ENCODE data around the gene SLC6A2. TPM values are rescaled to one million over a fixed set of nuclear protein-coding genes. Genes with fewer than 3 reads are reported as not detected.

SLC6A2 gene
- total RNA-seq, 1 donor from 2014 or later: not detected

GRCh38 chr16:55671974-55672280 is 16.1 kb downstream of the SLC6A2 start:
- no peak for TF ChIP-seq CTCF (IDR thresholded peaks at IDR 0.05)
- Mint-ChIP-seq H3K27ac (ENCODE audit: unreplicated experiment) (no peak overlapping the region), H3K4me3 (ENCODE audit: unreplicated experiment) (no peak overlapping the region), H3K9me3 (ENCODE audit: low read depth) (peaks cover 3% of the 10 kb centered on the region), H3K4me1 (ENCODE audit: low read depth) (peaks cover 3% of the 10 kb centered on the region), H3K36me3 (ENCODE audit: low read depth) (no peaks in the 10 kb centered on the region), H3K27me3 (ENCODE audit: low read depth) (peaks cover 18% of the 10 kb centered on the region)
- no peak for DNase-seq (ENCODE audit: low spot score)

GRCh38 chr16:55672471-55672870 is 16.7 kb downstream of the SLC6A2 start:
- Mint-ChIP-seq H3K27me3 (ENCODE audit: low read depth) (peaks cover 18% of the 10 kb centered on the region), H3K27ac (ENCODE audit: unreplicated experiment) (no peak overlapping the region), H3K4me1 (ENCODE audit: low read depth) (peaks cover 3% of the 10 kb centered on the region), H3K9me3 (ENCODE audit: low read depth) (peaks cover 3% of the 10 kb centered on the region), H3K36me3 (ENCODE audit: low read depth) (no peaks in the 10 kb centered on the region), H3K4me3 (ENCODE audit: unreplicated experiment) (no peak overlapping the region)
- no peak for TF ChIP-seq CTCF (IDR thresholded peaks at IDR 0.05)
- no peak for DNase-seq (ENCODE audit: low spot score)

DNA sequence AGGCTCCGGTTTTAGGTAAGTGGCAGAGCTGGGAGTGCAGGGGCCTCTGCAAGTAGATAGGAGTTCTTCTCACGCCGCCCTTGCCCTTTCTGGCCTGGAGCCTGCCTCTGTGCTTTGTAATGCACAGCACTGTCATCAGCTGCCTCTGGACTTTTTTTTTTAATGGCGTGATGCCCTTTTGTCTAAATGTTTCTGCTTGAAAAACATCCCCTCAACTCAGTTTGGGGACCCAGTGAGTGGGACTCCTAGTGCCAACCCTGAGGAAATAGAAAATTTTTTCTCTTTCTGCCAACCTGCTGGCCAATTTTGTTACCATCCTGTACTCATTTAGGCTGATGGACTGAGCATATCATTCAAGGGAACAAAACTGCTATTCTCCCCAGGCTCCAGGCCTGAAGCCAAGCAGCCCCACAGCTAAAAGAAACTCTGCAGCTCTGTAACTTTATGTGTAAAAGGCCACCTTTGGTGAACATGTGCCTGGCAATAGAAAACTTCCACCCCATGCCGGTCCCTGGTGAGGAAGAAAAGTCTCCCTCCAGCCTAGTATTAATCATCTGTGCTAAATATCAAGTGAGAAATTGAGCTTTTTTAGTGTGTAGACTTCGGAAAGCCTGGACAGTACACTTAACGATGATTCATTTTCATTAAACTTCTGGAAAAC is 22.5 kb downstream of the SLC6A2 start:
- H3K4me1 Mint-ChIP-seq (ENCODE audit: low read depth): no peaks in the 10 kb centered on the region
- H3K4me3 Mint-ChIP-seq (ENCODE audit: unreplicated experiment): no peak overlapping the region
- TF ChIP-seq CTCF (IDR thresholded peaks at IDR 0.05): no peak
- H3K36me3 Mint-ChIP-seq (ENCODE audit: low read depth): no peaks in the 10 kb centered on the region
- no peaks in the 10 kb centered on the region for H3K9me3 Mint-ChIP-seq (ENCODE audit: low read depth)
- peaks cover 25% of the 10 kb centered on the region for H3K27me3 Mint-ChIP-seq (ENCODE audit: low read depth)
- H3K27ac Mint-ChIP-seq (ENCODE audit: unreplicated experiment): no peak overlapping the region
- no peak for DNase-seq (ENCODE audit: low spot score)

GRCh38 chr16:55682086-55682485 is 26.3 kb downstream of the SLC6A2 start:
- Mint-ChIP-seq H3K4me3 (ENCODE audit: unreplicated experiment) (no peak overlapping the region), H3K27me3 (ENCODE audit: low read depth) (peaks cover 23% of the 10 kb centered on the region), H3K27ac (ENCODE audit: unreplicated experiment) (no peak overlapping the region), H3K4me1 (ENCODE audit: low read depth) (no peaks in the 10 kb centered on the region), H3K9me3 (ENCODE audit: low read depth) (no peaks in the 10 kb centered on the region), H3K36me3 (ENCODE audit: low read depth) (no peaks in the 10 kb centered on the region)
- DNase-seq (ENCODE audit: low spot score): no peak
- no peak for TF ChIP-seq CTCF (IDR thresholded peaks at IDR 0.05)

- no peak for TF ChIP-seq CTCF (IDR thresholded peaks at IDR 0.05)
Observed at GRCh38 chr16:55685973-55686372, 30.2 kb downstream of the SLC6A2 start.

More at GRCh38 chr16:55685973-55686372, 30.2 kb downstream of the SLC6A2 start:
- H3K27me3 Mint-ChIP-seq (ENCODE audit: low read depth): peaks cover 35% of the 10 kb centered on the region
- H3K27ac Mint-ChIP-seq (ENCODE audit: unreplicated experiment): no peak overlapping the region
- no peak overlapping the region for H3K4me3 Mint-ChIP-seq (ENCODE audit: unreplicated experiment)
- no peaks in the 10 kb centered on the region for H3K9me3 Mint-ChIP-seq (ENCODE audit: low read depth)
- no peak for DNase-seq (ENCODE audit: low spot score)
- no peaks in the 10 kb centered on the region for H3K4me1 Mint-ChIP-seq (ENCODE audit: low read depth)
- H3K36me3 Mint-ChIP-seq (ENCODE audit: low read depth): no peaks in the 10 kb centered on the region
